ENCODE data around the gene CD28. TPM values are rescaled to one million over a fixed set of nuclear protein-coding genes. Genes with fewer than 3 reads are reported as not detected.

Gene CD28
- total and polyA plus RNA-seq, 10 of the 15 experiments (the other 5 are each of a cell fraction or from before 2014, with no cell fraction given): 0.03 to 0.23 (median 0.04) TPM; not detected in 7

GRCh38 chr2:203711399-203711798, 5.0 kb downstream of the CD28 start:
- Histone ChIP-seq H2AFZ (ENCODE audit: control insufficient read depth, low read depth, low read length) (no peak overlapping the region), H3K4me1 (ENCODE audit: control insufficient read depth, insufficient read depth, low read length) (no peaks in the 10 kb centered on the region), H3K27ac (ENCODE audit: control insufficient read depth, insufficient read depth) (no peak overlapping the region), H3K4me2 (ENCODE audit: control insufficient read depth, insufficient read depth) (no peak overlapping the region), H3K4me3 (no peak overlapping the region), H3K9ac (ENCODE audit: control insufficient read depth, insufficient read depth, low read length) (no peak overlapping the region), H3K9me3 (replicated peaks; ENCODE audit: control insufficient read depth, insufficient read depth, low read length) (no peaks in the 10 kb centered on the region), H3K36me3 (ENCODE audit: control insufficient read depth in 2 of 2, insufficient read depth in 2 of 2, low read length in 1 of 2) (no peaks in the 10 kb centered on the region), H3K79me2 (ENCODE audit: control insufficient read depth, insufficient read depth, low read length) (no peaks in the 10 kb centered on the region), H3K27me3 (replicated peaks in 1 of 2; ENCODE audit: control insufficient read depth in 2 of 2, insufficient read depth in 2 of 2, low read length in 1 of 2) (no peaks in the 10 kb centered on the region; a peak in 1 of 4 replicates), H4K20me1 (ENCODE audit: control insufficient read depth, insufficient read depth) (no peaks in the 10 kb centered on the region)
- ChIA-PET CTCF (no interaction called here), RAD21 (ENCODE audit: unreplicated experiment) (no interaction called here), SMC1A (ENCODE audit: uncharacterized antibody, unreplicated experiment) (no interaction called here), POLR2A (no interaction called here)
- DNase-seq (ENCODE audit: low read depth, low spot score): no peak
- ATAC-seq: no peak
- TF ChIP-seq CHD4 (IDR thresholded peaks at IDR 0.05): no peak
- TF ChIP-seq HDAC6 (IDR thresholded peaks at IDR 0.05; ENCODE audit: unreplicated experiment): no peak
- TF ChIP-seq TCF7 (IDR thresholded peaks at IDR 0.05; ENCODE audit: borderline replicate concordance): no peak
- TF ChIP-seq ATF2 (IDR thresholded peaks at IDR 0.05; ENCODE audit: low read length): no peak
- no peak for TF ChIP-seq NFYB (IDR thresholded peaks at IDR 0.05; ENCODE audit: insufficient read depth, low read depth, low read length)
- TF ChIP-seq SUPT20H (IDR thresholded peaks at IDR 0.05; ENCODE audit: borderline replicate concordance, control insufficient read depth, low read depth, low read length): no peak
- no peak for TF ChIP-seq ZNF207 (IDR thresholded peaks at IDR 0.05; ENCODE audit: borderline replicate concordance)
- TF ChIP-seq CEBPB (IDR thresholded peaks at IDR 0.05; ENCODE audit: borderline replicate concordance in 1 of 2, low read depth in 2 of 2, low read length in 2 of 2): no peak
- TF ChIP-seq RCOR1 (conservative IDR thresholded peaks at IDR 0.05; ENCODE audit: low read depth, low read length): no peak
- TF ChIP-seq CREM (IDR thresholded peaks at IDR 0.05; ENCODE audit: low read depth): no peak
- TF ChIP-seq HDGF (IDR thresholded peaks at IDR 0.05): no peak
- no peak for TF ChIP-seq ZBTB4 (CRISPR knock-in tag; IDR thresholded peaks at IDR 0.05)
- no peak for TF ChIP-seq SMAD1 (IDR thresholded peaks at IDR 0.05; ENCODE audit: low read depth, partially characterized antibody)
- no peak for TF ChIP-seq STAT1 (conservative IDR thresholded peaks at IDR 0.05)
- TF ChIP-seq JUND (IDR thresholded peaks at IDR 0.05; ENCODE audit: low read depth, low read length): no peak
- no peak for TF ChIP-seq ZZZ3 (IDR thresholded peaks at IDR 0.05; ENCODE audit: control insufficient read depth, insufficient read length, low read depth)
- TF ChIP-seq ZNF622 (IDR thresholded peaks at IDR 0.05): no peak
- TF ChIP-seq DPF2 (IDR thresholded peaks at IDR 0.05): no peak
- in situ Hi-C loops (cut with MboI): no loop called here
- FAIRE-seq: no peak
- BruUV-seq (replicated peaks): no TSS peak
- intact Hi-C loops (cut with micrococcal nuclease; ENCODE audit: unreplicated experiment): no loop called here
- WGBS (ENCODE audit: insufficient coverage, insufficient replicate concordance, low lambda C conversion rate, missing lambda C conversion rate): 98% methylated on average over 3 of the region's 3 CpGs

All from GM12878 (cell line).